Liver (tissue), 9 donors: ENCODE measurements around the gene FIBCD1. TPM values are rescaled to one million over a fixed set of nuclear protein-coding genes. Genes with fewer than 3 reads are reported as not detected.

Source experiments
- DNase-seq: peaks from one replicate; pipeline ENCODE4 v3.0.0-alpha.2; 2017; ENCODE audit warnings: low spot score
- H3K27ac ChIP-seq, 2 donors: one replicate each; pipeline ENCODE4 v1.7.0; 2013; ENCODE audit warnings: inconsistent platforms in 2 of 2, low read length in 2 of 2, control low read depth in 1 of 2, low read depth in 1 of 2, mild to moderate bottlenecking in 1 of 2
- H3K27me3 ChIP-seq, 4 donors: one replicate each; pipeline versions ENCODE4 v1.6.1 to v1.7.0; 2013; ENCODE audit warnings: low read length in 3 of 4, inconsistent platforms in 1 of 4, mild to moderate bottlenecking in 1 of 4, moderate library complexity in 1 of 4; ENCODE audit not compliant: control insufficient read depth in 4 of 4, insufficient read depth in 4 of 4
- H3K36me3 ChIP-seq, 4 donors: one replicate each; pipeline versions ENCODE4 v1.6.1 to v1.7.0; 2013; ENCODE audit warnings: low read length in 3 of 4, mild to moderate bottlenecking in 3 of 4, low read depth in 1 of 4, moderate library complexity in 1 of 4; ENCODE audit not compliant: control insufficient read depth in 4 of 4, insufficient read depth in 3 of 4
- H3K4me1 ChIP-seq, 4 donors: one replicate each; pipeline versions ENCODE4 v1.6.1 to v1.7.0; 2013; ENCODE audit warnings: low read length in 3 of 4, mild to moderate bottlenecking in 3 of 4, moderate library complexity in 1 of 4; ENCODE audit not compliant: control insufficient read depth in 4 of 4, insufficient read depth in 4 of 4
- H3K4me3 ChIP-seq, 3 donors: one replicate each; pipeline versions ENCODE4 v1.6.1 to v1.7.0; 2013; ENCODE audit warnings: low read length in 3 of 3, control low read depth in 1 of 3, low read depth in 1 of 3, mild to moderate bottlenecking in 1 of 3
- H3K9ac ChIP-seq, 2 donors: one replicate each; pipeline ENCODE4 v1.7.0; 2013; ENCODE audit warnings: low read length in 2 of 2, mild to moderate bottlenecking in 2 of 2, moderate library complexity in 2 of 2, control low read depth in 1 of 2, low read depth in 1 of 2
- H3K9me3 ChIP-seq, 4 donors: one replicate each; pipeline versions ENCODE4 v1.6.1 to v1.7.0; 2013; ENCODE audit warnings: low read length in 3 of 4; ENCODE audit not compliant: control insufficient read depth in 4 of 4
- FOXA2 ChIP-seq: IDR thresholded peaks from 2 replicates; pipeline ENCODE4 v1.6.1; 2016; ENCODE audit warnings: antibody characterized with exemption
- HNF4A ChIP-seq, 2 donors: conservative IDR thresholded peaks; 2 replicates each; pipeline ENCODE4 v1.6.1; 2016; ENCODE audit warnings: antibody characterized with exemption in 2 of 2, mild to moderate bottlenecking in 2 of 2
- NR2F2 ChIP-seq: IDR thresholded peaks from 2 replicates; pipeline ENCODE4 v1.6.1; 2016; ENCODE audit warnings: antibody characterized with exemption
- RAD21 ChIP-seq, 2 donors: IDR thresholded peaks; 2 replicates each; pipeline ENCODE4 v1.6.1; 2016; ENCODE audit warnings: antibody characterized with exemption in 2 of 2, mild to moderate bottlenecking in 2 of 2
- REST ChIP-seq: IDR thresholded peaks from 2 replicates; pipeline ENCODE4 v1.6.1; 2016; ENCODE audit warnings: antibody characterized with exemption, mild to moderate bottlenecking
- SP1 ChIP-seq: IDR thresholded peaks from 2 replicates; pipeline ENCODE4 v1.6.1; 2018; ENCODE audit warnings: antibody characterized with exemption, mild to moderate bottlenecking
- YY1 ChIP-seq: IDR thresholded peaks from 2 replicates; pipeline ENCODE4 v1.6.1; 2016; ENCODE audit warnings: antibody characterized with exemption, mild to moderate bottlenecking
- WGBS: extraction: QIAGEN DNeasy Blood & Tissue Kit; methylation state at CpG from one replicate; pipeline ENCODE4 v1.1.7; 2013; 5-methylcytosine and 5-hydroxymethylcytosine counted together
- polyA plus RNA-seq, 2 donors: library from polyadenylated mRNA; stranded (reverse) in 1 of 2; unstranded in 1 of 2; fragments of 200-250 nt in 1 of 2; fragments of >200 nt in 1 of 2; fragmentation: Nextera tagmentation in 1 of 2; extraction: Ambion mirVana in 1 of 2; gene quantifications; one replicate each; pipeline versions ENCODE4 v1.2.1 to v1.2.3, GENCODE V29; 2013 to 2015
- total RNA-seq, 2 donors: library from RNA; depleted of rRNA; stranded (reverse); fragments of >200 nt; gene quantifications; one replicate each; pipeline ENCODE4 v1.2.3, GENCODE V29; 2014
- TF ChIP-seq, protein P1 (sequence below): IDR thresholded peaks from 2 replicates; pipeline ENCODE4 v1.6.1; 2016; ENCODE audit warnings: antibody characterized with exemption
- TF ChIP-seq, protein P2 (sequence below): IDR thresholded peaks from 2 replicates; pipeline ENCODE4 v1.6.1; 2016; ENCODE audit warnings: antibody characterized with exemption
- TF ChIP-seq, protein P3 (sequence below): fragments of 150-350 bp; IDR thresholded peaks from 2 replicates; pipeline ENCODE4 v1.5.1; 2017; ENCODE audit warnings: improper control_type of control experiment, low read depth, low read length; ENCODE audit not compliant: missing input control
- donor health status: healthy.
- donor health status: healthy.
- donor health status: healthy.
- donor health status: healthy.
- donor health status: healthy.

Gene FIBCD1
- total and polyA plus RNA-seq, 4 donors, result not detected

GRCh38 chr9:130897105-130897751, 41.8 kb downstream of the FIBCD1 start (continued):
- TF ChIP-seq, protein P1, sequence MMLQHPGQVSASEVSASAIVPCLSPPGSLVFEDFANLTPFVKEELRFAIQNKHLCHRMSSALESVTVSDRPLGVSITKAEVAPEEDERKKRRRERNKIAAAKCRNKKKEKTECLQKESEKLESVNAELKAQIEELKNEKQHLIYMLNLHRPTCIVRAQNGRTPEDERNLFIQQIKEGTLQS, result no peak
- TF ChIP-seq FOXA2, result no peak

- DNase-seq, result no peak
- no peak within 1 kb of the TSS for H3K27ac ChIP-seq
- WGBS, result 71% methylated on average over 27 of the region's 27 CpGs
- H3K9me3 ChIP-seq, result no peaks in the 10 kb centered on the region
- H3K9ac ChIP-seq, result no peak within 1 kb of the TSS
- H3K27me3 ChIP-seq, result no peaks in the 10 kb centered on the region
- no peak within 1 kb of the TSS for H3K4me3 ChIP-seq
- H3K36me3 ChIP-seq, result peaks cover 0 to 2% (median 0%) of the 10 kb centered on the region in 4 donors
- TF ChIP-seq YY1 (no peak), SP1 (no peak), NR2F2 (no peak), RAD21 (IDR thresholded peaks at IDR 0.05) (no peak), HNF4A (conservative IDR thresholded peaks at IDR 0.05) (no peak), REST (no peak)
- TF ChIP-seq, protein P1, result no peak
- TF ChIP-seq, protein P2, sequence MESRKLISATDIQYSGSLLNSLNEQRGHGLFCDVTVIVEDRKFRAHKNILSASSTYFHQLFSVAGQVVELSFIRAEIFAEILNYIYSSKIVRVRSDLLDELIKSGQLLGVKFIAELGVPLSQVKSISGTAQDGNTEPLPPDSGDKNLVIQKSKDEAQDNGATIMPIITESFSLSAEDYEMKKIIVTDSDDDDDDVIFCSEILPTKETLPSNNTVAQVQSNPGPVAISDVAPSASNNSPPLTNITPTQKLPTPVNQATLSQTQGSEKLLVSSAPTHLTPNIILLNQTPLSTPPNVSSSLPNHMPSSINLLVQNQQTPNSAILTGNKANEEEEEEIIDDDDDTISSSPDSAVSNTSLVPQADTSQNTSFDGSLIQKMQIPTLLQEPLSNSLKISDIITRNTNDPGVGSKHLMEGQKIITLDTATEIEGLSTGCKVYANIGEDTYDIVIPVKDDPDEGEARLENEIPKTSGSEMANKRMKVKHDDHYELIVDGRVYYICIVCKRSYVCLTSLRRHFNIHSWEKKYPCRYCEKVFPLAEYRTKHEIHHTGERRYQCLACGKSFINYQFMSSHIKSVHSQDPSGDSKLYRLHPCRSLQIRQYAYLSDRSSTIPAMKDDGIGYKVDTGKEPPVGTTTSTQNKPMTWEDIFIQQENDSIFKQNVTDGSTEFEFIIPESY, result no peak
- TF ChIP-seq, protein P3, sequence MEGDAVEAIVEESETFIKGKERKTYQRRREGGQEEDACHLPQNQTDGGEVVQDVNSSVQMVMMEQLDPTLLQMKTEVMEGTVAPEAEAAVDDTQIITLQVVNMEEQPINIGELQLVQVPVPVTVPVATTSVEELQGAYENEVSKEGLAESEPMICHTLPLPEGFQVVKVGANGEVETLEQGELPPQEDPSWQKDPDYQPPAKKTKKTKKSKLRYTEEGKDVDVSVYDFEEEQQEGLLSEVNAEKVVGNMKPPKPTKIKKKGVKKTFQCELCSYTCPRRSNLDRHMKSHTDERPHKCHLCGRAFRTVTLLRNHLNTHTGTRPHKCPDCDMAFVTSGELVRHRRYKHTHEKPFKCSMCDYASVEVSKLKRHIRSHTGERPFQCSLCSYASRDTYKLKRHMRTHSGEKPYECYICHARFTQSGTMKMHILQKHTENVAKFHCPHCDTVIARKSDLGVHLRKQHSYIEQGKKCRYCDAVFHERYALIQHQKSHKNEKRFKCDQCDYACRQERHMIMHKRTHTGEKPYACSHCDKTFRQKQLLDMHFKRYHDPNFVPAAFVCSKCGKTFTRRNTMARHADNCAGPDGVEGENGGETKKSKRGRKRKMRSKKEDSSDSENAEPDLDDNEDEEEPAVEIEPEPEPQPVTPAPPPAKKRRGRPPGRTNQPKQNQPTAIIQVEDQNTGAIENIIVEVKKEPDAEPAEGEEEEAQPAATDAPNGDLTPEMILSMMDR, result no peak
- no peaks in the 10 kb centered on the region for H3K4me1 ChIP-seq
These were observed 42.6 kb downstream of the FIBCD1 start, which contains the start of gene QRFP for GRCh38 chr9:130896233-130897014. Gene QRFP, minus strand, starts transcription at chr9:130896812. Its CDS starts 2,974 bp downstream, at chr9:130893838.
